GM18517 (cell line): Measurements from ENCODE around the gene NKX3-2.

Experiments used
- ATAC-seq: cut with Tn5 transposase; IDR thresholded peaks from one replicate; pipeline ENCODE4 v1.9.1; 2021; ENCODE audit warnings: mild to moderate bottlenecking, moderate library complexity; ENCODE audit not compliant: unreplicated experiment

The NKX3-2 gene

GRCh38 chr4:13534344-13535063 lies 9.8 kb downstream of the NKX3-2 start:
- ATAC-seq, result no peak

- no peak for ATAC-seq
Observed at GRCh38 chr4:13533670-13534343, 10.5 kb downstream of the NKX3-2 start.

- no peak for ATAC-seq
Observed at GRCh38 chr4:13531625-13531998, 12.7 kb downstream of the NKX3-2 start.

- ATAC-seq, result no peak
Observed at GRCh38 chr4:13530823-13531624, 13.3 kb downstream of the NKX3-2 start.

GRCh38 chr4:13529128-13529919 lies 15.0 kb downstream of the NKX3-2 start:
- no peak for ATAC-seq

- ATAC-seq, result no peak
Observed at GRCh38 chr4:13528821-13529127, 15.5 kb downstream of the NKX3-2 start.

- peak; percentile 77 for ATAC-seq
Observed at GRCh38 chr4:13527981-13528820, 16.1 kb downstream of the NKX3-2 start.

- ATAC-seq, result no peak
Observed at GRCh38 chr4:13527192-13527980, 16.9 kb downstream of the NKX3-2 start.

GRCh38 chr4:13526658-13527057 lies 17.6 kb downstream of the NKX3-2 start:
- no peak for ATAC-seq

- no peak for ATAC-seq
Observed at GRCh38 chr4:13525606-13526281, 18.6 kb downstream of the NKX3-2 start.

- no peak for ATAC-seq
Observed at GRCh38 chr4:13524504-13525243, 19.6 kb downstream of the NKX3-2 start.

GRCh38 chr4:13523591-13524503 lies 20.5 kb downstream of the NKX3-2 start:
- no peak for ATAC-seq

- no peak for ATAC-seq
Observed at GRCh38 chr4:13523105-13523477, 21.2 kb downstream of the NKX3-2 start.

- ATAC-seq, result no peak
Observed at GRCh38 chr4:13522282-13523104, 21.8 kb downstream of the NKX3-2 start.

- no peak for ATAC-seq
Observed at GRCh38 chr4:13521047-13521446, 23.3 kb downstream of the NKX3-2 start.

GRCh38 chr4:13516315-13516860 lies 27.9 kb downstream of the NKX3-2 start:
- ATAC-seq, result no peak
